SK-N-SH treated with all-trans-retinoic acid at 6 μM for 48 hours (cell line): ENCODE data around the gene TMEM43.

Source experiments
- ISL1 ChIP-seq: fragments of 250-450 bp; sonication (Bioruptor Pico); IDR thresholded peaks from 2 replicates; pipeline ENCODE4 v2.1.2; 2022; ENCODE audit warnings: mild to moderate bottlenecking, moderate library complexity
- ZFP30 ChIP-seq: fragments of 450-650 bp; formaldehyde crosslinking; IDR thresholded peaks from 2 replicates; pipeline ENCODE4 v1.5.0; 2022; ENCODE audit warnings: mild to moderate bottlenecking, moderate library complexity
- ZNF70 ChIP-seq: fragments of 450-650 bp; formaldehyde crosslinking; IDR thresholded peaks from 2 replicates; pipeline ENCODE4 v1.5.0; 2020; ENCODE audit warnings: mild to moderate bottlenecking, moderate library complexity
- ZNF8 ChIP-seq: fragments of 450-650 bp; formaldehyde crosslinking; IDR thresholded peaks from 2 replicates; pipeline ENCODE4 v1.5.0; 2020; ENCODE audit warnings: mild to moderate bottlenecking, moderate library complexity

DNA sequence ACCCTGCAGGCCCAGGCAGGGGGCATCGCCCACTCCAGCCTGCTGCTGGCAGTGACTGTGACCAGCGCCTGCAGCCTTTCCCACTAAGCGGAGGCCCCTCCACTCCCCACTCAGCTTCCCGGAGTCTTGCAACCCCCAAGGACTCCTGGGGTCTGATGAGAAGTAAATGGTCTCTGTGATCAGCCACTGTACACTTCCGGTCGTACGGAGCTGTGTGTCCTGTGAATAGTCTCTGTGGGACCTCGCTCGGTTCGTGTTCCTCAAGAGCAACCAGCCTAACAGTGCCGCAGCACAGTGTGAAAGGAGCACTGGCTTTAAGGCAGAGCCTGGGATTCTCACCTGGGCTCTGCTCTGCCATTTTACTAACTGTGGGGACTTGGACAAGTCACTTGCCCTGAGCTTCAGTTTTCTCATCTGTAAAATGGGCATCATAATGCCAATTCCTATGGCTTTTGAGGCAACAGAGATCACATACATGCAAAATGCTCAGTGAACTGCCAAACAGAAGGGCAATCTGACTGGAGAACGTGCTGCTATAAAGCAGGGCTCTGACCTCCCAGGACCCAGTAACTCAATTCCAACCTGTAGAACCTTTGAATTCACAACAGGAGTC lies 26.7 kb downstream of the TMEM43 start:
- no peak for TF ChIP-seq ZFP30 (CRISPR knock-in tag)
- no peak for TF ChIP-seq ZNF8 (CRISPR knock-in tag)
- TF ChIP-seq ZNF70 (CRISPR knock-in tag), result no peak
- no peak for TF ChIP-seq ISL1 (CRISPR knock-in tag)
